Germinal center (tissue), 1 donor: ENCODE results near the gene SPINT1.

ENCODE experiments used
- DNase-seq: peaks from one replicate; pipeline ENCODE4 v3.0.0; 2012; ENCODE audit warnings: mixed read lengths, low spot score

SPINT1 gene

GRCh38 chr15:40893019-40893670, 49.3 kb downstream of the SPINT1 start:
- no peak for DNase-seq

GRCh38 chr15:40893733-40894680, 50.2 kb downstream of the SPINT1 start, which contains the start of gene VPS18:
Gene VPS18 (plus strand): TSS chr15:40894450. CDS start chr15:40894769, 319 bp downstream.
- peak; percentile 94 for DNase-seq

GRCh38 chr15:40894681-40895448, 51.0 kb downstream of the SPINT1 start:
- peak; percentile 75 for DNase-seq

DNA sequence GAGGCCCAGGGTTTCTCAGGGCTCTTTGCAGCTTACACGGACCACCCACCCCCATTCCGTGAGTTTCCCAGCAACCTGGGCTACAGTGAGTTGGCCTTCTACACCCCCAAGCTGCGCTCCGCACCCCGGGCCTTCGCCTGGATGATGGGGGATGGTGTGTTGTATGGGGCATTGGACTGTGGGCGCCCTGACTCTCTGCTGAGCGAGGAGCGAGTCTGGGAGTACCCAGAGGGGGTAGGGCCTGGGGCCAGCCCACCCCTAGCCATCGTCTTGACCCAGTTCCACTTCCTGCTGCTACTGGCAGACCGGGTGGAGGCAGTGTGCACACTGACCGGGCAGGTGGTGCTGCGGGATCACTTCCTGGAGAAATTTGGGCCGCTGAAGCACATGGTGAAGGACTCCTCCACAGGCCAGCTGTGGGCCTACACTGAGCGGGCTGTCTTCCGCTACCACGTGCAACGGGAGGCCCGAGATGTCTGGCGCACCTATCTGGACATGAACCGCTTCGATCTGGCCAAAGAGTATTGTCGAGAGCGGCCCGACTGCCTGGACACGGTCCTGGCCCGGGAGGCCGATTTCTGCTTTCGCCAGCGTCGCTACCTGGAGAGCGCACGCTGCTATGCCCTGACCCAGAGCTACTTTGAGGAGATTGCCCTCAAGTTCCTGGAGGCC, 55.8 kb downstream of the SPINT1 start:
- no peak for DNase-seq

DNA sequence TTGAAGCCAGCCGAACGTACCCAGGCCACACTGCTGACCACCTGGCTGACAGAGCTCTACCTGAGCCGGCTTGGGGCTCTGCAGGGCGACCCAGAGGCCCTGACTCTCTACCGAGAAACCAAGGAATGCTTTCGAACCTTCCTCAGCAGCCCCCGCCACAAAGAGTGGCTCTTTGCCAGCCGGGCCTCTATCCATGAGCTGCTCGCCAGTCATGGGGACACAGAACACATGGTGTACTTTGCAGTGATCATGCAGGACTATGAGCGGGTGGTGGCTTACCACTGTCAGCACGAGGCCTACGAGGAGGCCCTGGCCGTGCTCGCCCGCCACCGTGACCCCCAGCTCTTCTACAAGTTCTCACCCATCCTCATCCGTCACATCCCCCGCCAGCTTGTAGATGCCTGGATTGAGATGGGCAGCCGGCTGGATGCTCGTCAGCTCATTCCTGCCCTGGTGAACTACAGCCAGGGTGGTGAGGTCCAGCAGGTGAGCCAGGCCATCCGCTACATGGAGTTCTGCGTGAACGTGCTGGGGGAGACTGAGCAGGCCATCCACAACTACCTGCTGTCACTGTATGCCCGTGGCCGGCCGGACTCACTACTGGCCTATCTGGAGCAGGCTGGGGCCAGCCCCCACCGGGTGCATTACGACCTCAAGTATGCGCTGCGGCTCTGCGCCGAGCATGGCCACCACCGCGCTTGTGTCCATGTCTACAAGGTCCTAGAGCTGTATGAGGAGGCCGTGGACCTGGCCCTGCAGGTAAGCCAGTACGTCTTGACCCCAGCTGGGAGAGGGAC, 56.6 kb downstream of the SPINT1 start:
- DNase-seq = no peak

DNA sequence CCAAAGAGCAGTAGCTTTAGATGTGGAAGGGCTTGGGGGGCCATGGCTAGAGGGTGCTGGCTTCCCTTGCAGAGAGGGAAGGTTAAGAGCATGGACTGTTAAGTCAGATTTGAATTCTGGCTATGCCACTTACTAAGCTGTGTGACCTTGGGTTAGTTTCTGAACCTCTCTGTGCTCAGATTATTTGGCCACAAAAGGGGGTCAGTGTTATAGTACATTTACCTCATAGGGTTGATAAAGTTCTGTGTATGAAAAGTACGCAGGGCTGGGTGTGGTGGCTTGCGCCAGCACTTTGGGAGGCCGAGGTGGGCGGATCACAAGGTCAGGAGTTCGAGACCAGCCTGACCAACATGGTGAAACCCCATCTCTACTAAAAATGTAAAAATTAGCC, 57.2 kb downstream of the SPINT1 start:
- DNase-seq = no peak

- no peak for DNase-seq
Observed at GRCh38 chr15:40902605-40903561, 59.0 kb downstream of the SPINT1 start.

DNA sequence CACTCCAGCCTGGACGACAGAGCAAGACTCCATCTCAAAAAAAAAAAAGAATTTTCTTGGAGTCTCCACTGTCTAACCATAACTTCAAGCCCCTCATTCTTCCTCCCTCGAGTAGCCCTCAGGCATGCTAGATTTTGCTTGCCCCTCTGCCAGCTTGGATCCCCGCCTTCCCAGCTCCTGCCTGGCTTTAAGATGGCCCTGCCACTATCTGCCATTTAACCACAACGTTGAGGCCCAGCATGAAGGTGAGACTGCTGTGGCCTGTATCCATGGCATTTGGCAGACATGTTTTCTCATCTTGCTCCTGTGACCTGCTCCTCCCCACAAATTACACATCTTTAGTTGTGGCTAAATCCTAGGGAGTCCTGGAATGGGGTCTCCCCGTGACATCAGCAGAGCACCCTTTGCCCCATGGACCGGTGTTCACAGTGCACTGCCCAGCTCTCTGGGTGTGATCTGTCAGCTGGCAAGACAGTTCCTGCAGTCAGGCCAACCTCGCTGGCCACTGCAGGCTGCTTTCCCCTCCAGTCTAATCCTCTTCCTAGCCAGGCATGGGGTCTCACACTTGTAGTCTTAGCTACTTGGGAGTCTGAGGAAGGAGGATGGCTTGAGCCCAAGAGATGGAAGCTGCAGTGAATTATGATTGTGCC, 60.8 kb downstream of the SPINT1 start:
- DNase-seq = no peak

- peak; percentile 88 for DNase-seq
Observed at GRCh38 chr15:40906091-40906990, 62.5 kb downstream of the SPINT1 start.

GRCh38 chr15:40906991-40907802, 63.3 kb downstream of the SPINT1 start:
- DNase-seq = peak; percentile 42
